Ammon's horn (tissue), 1 donor: ENCODE measurements around the gene ADGRA3.
A peak's percentile ranks its signal among the peaks of the same experiment; 100 is the strongest.

ENCODE experiments used
- DNase-seq: peaks from one replicate; pipeline ENCODE4 v3.0.0-alpha.2; 2016; ENCODE audit warnings: low spot score

ADGRA3 gene

GRCh38 chr4:22356987-22357596 lies 158.8 kb downstream of the ADGRA3 start:
- peak; percentile 45 for DNase-seq

GRCh38 chr4:22348410-22348809 lies 167.5 kb downstream of the ADGRA3 start:
- no peak for DNase-seq

- peak; percentile 59 for DNase-seq
Measured at GRCh38 chr4:22345678-22346077, 170.2 kb downstream of the ADGRA3 start.

- no peak for DNase-seq
Measured at GRCh38 chr4:22345055-22345454, 170.8 kb downstream of the ADGRA3 start.

DNA sequence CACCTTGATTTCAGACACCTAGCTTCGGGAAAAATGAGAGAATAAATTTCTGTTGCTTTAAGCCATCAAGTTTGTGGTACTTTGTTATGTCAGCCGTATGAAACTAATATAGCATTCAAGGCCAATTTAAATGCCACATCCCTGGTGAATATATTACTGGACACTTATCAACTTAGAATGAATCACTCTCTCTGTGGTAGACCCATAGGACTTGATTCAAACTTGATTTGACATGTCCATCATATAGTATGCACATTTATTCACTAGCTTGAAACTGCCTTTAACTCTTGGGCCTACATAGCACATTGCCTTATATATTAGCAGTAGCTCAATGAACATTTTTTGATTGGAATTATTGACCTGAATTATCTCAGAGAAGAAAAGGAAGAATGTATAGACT lies 172.3 kb downstream of the ADGRA3 start:
- DNase-seq, result no peak

GRCh38 chr4:22339491-22339890 lies 176.4 kb downstream of the ADGRA3 start:
- DNase-seq, result no peak

DNA sequence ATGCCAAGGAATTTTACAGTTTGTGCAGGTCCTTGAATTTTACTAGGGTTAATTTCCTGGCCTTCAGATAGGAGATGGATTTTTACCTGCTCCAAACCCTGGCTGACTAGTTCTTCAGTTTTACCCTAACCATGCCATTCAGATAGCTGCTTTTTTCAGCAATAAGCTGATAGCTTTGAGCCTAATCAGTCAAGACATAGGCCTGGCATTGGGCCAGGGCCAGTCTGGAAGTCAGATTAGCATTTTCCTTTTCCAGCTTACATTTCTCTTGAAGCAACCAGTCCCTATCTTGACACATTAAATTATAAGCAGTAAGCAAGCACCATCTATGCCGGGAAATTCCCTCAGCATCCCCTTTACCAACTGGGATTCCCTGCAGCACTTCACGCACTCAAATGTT lies 177.1 kb downstream of the ADGRA3 start:
- no peak for DNase-seq
